Epithelial cell of proximal tubule (primary cell): ENCODE data around the gene SPRY1. TPM values are rescaled to one million over a fixed set of nuclear protein-coding genes. Genes with fewer than 3 reads are reported as not detected.

Experiments
- DNase-seq: peaks from one replicate; pipeline ENCODE4 v3.0.0-alpha.2; 2011; ENCODE audit warnings: low read depth
- H3K4me3 ChIP-seq: 2 replicates; pipeline ENCODE4 v1.5.1; 2011; ENCODE audit warnings: low read depth, mild to moderate bottlenecking, low read length
- total RNA-seq: library from RNA; depleted of rRNA; stranded (reverse); fragments of >200 nt; gene quantifications from 2 replicates; pipeline ENCODE4 v1.2.3, GENCODE V29; 2015
- TF ChIP-seq, protein P1 (sequence below): conservative IDR thresholded peaks from 2 replicates; pipeline ENCODE4 v1.5.1; 2012; ENCODE audit warnings: low read depth, mild to moderate bottlenecking, low read length

Gene SPRY1
- total RNA-seq, 1 donor from 2014 or later, result 14.8 TPM

DNA sequence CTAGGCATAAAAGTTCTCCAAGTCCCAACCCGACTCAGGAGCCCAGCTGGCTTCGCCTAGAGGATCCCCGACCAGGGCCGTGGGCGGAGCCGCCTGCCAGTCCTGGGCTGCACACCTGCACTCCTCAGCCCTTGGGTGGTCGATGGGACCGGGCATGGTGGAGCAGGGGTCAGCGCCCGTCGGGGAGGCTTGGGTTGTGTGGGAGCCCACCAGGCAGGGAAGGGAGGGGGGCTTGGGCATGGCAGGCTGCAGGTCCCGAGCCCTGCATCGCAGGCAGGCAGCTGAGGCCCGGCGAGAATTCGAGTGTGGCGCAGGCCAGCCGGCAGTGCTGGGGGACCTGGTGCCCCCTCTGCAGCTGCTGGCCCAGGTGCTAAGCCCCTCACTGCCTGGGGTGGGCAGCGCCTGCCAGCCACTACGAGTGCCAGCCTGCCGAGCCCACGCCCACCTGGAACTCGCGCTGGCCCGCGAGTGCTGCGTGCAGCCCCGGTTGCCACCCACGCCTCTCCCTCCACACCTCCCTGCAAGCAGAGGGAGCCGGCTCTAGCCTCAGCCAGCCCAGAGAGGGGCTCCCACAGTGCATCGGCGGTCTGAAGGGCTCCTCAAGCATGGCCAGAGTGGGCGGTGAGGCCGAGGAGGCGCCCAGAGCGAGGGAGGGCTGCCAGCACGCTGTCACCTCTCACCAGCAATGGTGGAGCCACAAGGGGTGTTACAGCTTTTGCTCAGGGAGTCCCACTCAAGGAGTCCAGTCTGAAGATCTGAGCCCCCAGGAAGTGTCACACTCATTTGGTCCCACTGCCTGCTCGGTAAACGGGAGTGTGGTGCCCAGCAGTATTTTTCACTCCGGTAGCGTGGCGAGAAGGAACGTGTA is 38.9 kb downstream of the SPRY1 start:
- DNase-seq, result no peak
- TF ChIP-seq, protein P1, sequence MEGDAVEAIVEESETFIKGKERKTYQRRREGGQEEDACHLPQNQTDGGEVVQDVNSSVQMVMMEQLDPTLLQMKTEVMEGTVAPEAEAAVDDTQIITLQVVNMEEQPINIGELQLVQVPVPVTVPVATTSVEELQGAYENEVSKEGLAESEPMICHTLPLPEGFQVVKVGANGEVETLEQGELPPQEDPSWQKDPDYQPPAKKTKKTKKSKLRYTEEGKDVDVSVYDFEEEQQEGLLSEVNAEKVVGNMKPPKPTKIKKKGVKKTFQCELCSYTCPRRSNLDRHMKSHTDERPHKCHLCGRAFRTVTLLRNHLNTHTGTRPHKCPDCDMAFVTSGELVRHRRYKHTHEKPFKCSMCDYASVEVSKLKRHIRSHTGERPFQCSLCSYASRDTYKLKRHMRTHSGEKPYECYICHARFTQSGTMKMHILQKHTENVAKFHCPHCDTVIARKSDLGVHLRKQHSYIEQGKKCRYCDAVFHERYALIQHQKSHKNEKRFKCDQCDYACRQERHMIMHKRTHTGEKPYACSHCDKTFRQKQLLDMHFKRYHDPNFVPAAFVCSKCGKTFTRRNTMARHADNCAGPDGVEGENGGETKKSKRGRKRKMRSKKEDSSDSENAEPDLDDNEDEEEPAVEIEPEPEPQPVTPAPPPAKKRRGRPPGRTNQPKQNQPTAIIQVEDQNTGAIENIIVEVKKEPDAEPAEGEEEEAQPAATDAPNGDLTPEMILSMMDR, result no peak
- H3K4me3 ChIP-seq, result no peak overlapping the region

DNA sequence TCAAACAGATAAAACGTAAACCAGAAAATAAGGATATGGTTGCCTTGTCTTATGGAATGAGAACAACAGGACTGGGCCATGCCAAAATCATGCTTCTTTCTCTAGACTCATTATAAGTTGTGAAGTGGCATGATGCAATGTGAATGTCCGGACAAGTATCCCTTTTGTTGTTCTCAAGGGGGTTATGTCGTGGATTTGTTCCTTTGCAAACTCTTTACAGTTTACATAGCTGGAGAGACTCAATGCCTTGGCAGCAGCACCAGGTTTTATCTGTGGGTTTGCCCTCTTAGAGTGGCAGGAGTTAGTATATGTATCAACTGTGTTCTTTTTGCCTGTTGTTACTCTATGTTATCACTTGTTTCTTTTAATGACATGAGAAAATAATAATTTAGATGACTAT is 41.4 kb downstream of the SPRY1 start:
- no peak for DNase-seq
- TF ChIP-seq, protein P1, result no peak
- no peak overlapping the region for H3K4me3 ChIP-seq

DNA sequence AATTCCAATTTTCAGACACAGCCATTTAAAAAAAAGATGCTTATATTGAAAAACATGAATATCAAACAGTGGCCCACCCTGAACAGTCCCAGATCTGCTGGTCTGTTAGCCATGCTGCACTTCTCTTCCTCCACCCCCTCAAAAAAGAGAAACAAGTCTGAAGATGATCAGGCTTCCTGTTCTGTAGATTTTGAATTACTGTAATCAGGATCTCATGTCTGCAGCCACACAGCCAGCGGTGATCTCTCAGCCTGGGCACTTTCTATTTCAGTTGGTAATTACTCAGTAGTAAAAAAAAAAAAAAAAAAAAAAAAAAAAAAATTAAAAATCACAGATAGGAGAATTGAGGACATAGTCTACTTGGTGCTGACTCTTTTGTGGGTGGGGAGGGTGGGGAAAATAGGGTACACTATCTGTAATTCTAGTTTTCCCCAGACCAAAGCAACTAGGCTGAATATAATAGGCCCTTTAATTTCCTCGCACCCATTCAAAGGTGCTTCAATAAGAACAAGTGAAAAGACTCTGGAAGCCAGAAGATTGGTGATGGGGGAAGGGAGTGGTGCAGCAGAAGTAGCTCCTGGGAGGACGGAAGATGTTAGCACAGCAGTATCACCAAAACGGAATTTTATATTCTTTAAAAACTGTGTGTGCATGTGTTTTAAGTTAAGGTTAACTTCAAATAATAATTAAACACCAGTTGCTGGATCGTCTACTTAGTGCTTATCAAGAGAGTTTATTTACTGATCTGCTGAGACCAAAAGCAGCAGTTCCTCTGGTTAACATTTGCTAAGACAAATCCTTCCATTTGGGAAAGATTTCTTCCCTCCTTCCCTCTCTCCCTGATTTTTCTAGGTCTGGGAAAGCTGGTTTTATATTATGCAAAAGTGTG is 47.0 kb downstream of the SPRY1 start:
- DNase-seq, result no peak
- TF ChIP-seq, protein P1, result no peak
- H3K4me3 ChIP-seq, result no peak overlapping the region

DNA sequence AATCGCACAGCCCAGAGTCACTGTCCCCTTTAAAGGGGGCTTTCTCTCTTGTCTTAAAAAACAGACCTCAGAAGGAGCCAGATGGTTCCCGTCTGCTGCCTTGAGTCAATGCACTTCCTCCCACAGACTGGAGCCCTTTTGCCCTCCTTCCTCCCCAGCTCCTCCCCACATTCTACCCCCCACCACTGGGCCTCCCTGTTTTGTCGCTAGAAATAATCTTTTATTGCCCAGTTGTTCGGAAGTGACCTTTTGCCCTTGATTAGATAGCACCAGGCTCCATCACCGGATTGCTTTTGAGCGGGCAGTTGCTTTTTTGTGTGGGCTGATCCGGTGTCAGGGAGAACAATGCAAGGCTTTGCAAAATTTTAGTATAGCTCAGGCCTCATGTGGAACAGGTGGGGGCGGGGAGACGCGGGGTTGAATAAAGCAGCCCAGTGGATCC is 47.7 kb downstream of the SPRY1 start:
- H3K4me3 ChIP-seq, result no peak overlapping the region
- DNase-seq, result no peak
- TF ChIP-seq, protein P1, result no peak

DNA sequence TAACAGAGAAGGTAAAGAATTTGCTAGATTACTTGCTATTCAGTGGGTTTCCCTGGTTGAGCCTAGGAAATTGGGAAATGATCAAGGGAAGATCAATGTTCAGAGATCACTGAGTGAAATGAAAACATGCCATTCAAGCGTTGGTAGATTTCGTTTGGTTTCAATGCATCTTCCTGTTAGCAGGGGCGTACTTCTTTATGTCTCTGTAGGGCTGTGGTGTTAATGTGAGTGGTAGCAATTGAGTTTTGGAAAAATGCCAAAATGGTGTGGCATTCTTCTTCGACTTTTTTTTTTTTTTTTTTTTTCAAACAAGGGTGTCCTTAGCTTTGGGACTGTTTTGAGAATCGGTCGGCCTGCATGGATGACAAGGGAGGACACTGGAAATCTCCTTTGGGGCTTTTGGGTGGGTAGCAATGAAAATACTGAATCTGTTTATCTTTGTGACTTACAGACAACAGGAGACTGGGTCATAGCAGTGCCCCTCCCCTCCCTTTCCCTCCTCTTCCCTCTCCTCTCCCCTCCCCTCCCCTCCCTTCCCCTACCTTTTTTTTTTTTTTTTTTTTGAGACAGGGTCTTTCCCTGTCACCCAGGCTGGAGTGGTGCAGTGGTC is 50.4 kb downstream of the SPRY1 start:
- TF ChIP-seq, protein P1, result no peak
- H3K4me3 ChIP-seq, result no peak overlapping the region
- no peak for DNase-seq

DNA sequence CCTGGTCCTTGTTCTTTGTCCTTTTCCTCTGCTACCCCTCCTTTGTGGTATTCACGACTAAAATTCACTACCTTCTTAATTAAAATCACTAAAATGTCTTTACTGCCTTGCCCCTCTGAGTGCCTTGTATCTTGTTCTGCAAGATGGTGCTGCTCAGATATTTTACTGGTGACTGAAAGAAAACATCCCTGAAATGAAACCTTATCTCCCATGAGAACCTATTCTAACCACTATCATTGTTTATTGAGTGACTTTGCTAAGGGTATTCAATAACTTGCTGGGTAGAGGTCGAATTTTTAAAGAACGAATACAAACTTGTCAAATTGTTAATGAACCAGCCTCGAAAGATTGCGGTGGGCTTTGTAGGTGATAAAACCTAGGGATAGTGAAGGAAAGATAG is 52.8 kb downstream of the SPRY1 start:
- TF ChIP-seq, protein P1, result no peak
- no peak for DNase-seq
- no peak overlapping the region for H3K4me3 ChIP-seq
